Body of pancreas (tissue), 4 donors: Measurements from ENCODE around the gene MICB. TPM values are rescaled to one million over a fixed set of nuclear protein-coding genes. Genes with fewer than 3 reads are reported as not detected.

ENCODE experiments used
- ATAC-seq: fragments of 150-250 bp; one replicate; pipeline ENCODE4 v1.9.1; 2016
- DNase-seq, 4 donors: peaks; one replicate each; pipeline ENCODE4 v3.0.0-alpha.2; 2019
- H3K27ac ChIP-seq, 4 donors: fragments of 200-600 bp; sonication (generic); 1 replicate in 3 of 4; 2 replicates in 1 of 4; pipeline versions ENCODE4 v1.5.1 to v1.6.1; 2016 to 2019; ENCODE audit warnings: mild to moderate bottlenecking in 1 of 4, mixed read lengths in 1 of 4, moderate library complexity in 1 of 4
- H3K27me3 ChIP-seq, 2 donors: fragments of 200-600 bp; sonication (generic); one replicate each; pipeline ENCODE4 v1.6.0; 2016; ENCODE audit warnings: mild to moderate bottlenecking in 1 of 2
- H3K36me3 ChIP-seq, 2 donors: fragments of 200-600 bp; sonication (generic); replicated peaks in 1 of 2; 2 replicates each; pipeline ENCODE4 v1.5.1; 2016; ENCODE audit warnings: low read depth in 2 of 2; ENCODE audit not compliant: insufficient read depth in 1 of 2
- H3K4me1 ChIP-seq: fragments of 200-600 bp; sonication (generic); one replicate; pipeline ENCODE4 v1.6.0; 2016
- H3K4me3 ChIP-seq, 2 donors: fragments of 200-600 bp; sonication (generic); 1 replicate in 1 of 2; 2 replicates in 1 of 2; pipeline ENCODE4 v1.5.1; 2016 to 2019
- H3K9me3 ChIP-seq, 3 donors: fragments of 200-600 bp; sonication (generic); 1 replicate in 2 of 3; 2 replicates in 1 of 3; pipeline ENCODE4 v1.5.1; 2016
- CTCF ChIP-seq, 7 experiments: fragments of 450-650 bp in 4 of 7; fragments of 200-600 bp in 3 of 7; sonication (generic) in 3 of 7; IDR thresholded peaks; one replicate each; pipeline ENCODE4 v1.5.1; 2016 to 2019; ENCODE audit warnings: antibody characterized with exemption in 7 of 7
- POLR2A ChIP-seq, 3 donors: fragments of 450-650 bp; IDR thresholded peaks; one replicate each; pipeline ENCODE4 v1.6.1; 2016; ENCODE audit warnings: antibody characterized with exemption in 3 of 3, mild to moderate bottlenecking in 2 of 3
- WGBS, 2 donors: methylation state at CpG; one replicate each; pipeline ENCODE4 v1.1.5; 2017; 5-methylcytosine and 5-hydroxymethylcytosine counted together
- intact Hi-C: fragments of 100-400 bp; cut with DNase I; formaldehyde crosslinking; loops from one replicate; pipeline ENCODE4 v1.15.1; 2023
- total RNA-seq, 2 donors: library from RNA; depleted of rRNA; stranded (reverse); fragments of >200 nt; gene quantifications; one replicate each; pipeline ENCODE4 v1.1.0, GENCODE V29; 2016

MICB gene
- total RNA-seq, 2 donors from 2014 or later, result 0.78 TPM; not detected in 1

GRCh38 chr6:31470801-31471200 is 27.1 kb upstream of the MICB start:
- Histone ChIP-seq H3K36me3 (no peaks in the 10 kb centered on the region), H3K4me1 (no peaks in the 10 kb centered on the region), H3K27ac (no peak overlapping the region), H3K4me3 (no peak overlapping the region), H3K9me3 (no peaks in the 10 kb centered on the region), H3K27me3 (no peaks in the 10 kb centered on the region)
- intact Hi-C loops, result no loop called here
- DNase-seq, result no peak
- WGBS, 2 donors, result 60 to 69% methylated on average over 2 of the region's 2 CpGs
- TF ChIP-seq POLR2A (IDR thresholded peaks at IDR 0.05), result no peak
- TF ChIP-seq CTCF (IDR thresholded peaks at IDR 0.05), result no peak
- no peak for ATAC-seq

- DNase-seq, result no peak
- no peak for TF ChIP-seq CTCF (IDR thresholded peaks at IDR 0.05)
- no peak for TF ChIP-seq POLR2A (IDR thresholded peaks at IDR 0.05)
- no peak overlapping the region for H3K4me3 ChIP-seq
- intact Hi-C loops, result no loop called here
- no peak for ATAC-seq
- H3K36me3 ChIP-seq, result no peaks in the 10 kb centered on the region
- H3K27me3 ChIP-seq, result no peaks in the 10 kb centered on the region
- 79 to 88% methylated on average over 2 of the region's 2 CpGs for WGBS, 2 donors
- no peaks in the 10 kb centered on the region for H3K9me3 ChIP-seq
- no peaks in the 10 kb centered on the region for H3K4me1 ChIP-seq
- no peak overlapping the region for H3K27ac ChIP-seq
Observed at GRCh38 chr6:31471711-31472110, 26.2 kb upstream of the MICB start.

GRCh38 chr6:31472259-31472658 is 25.7 kb upstream of the MICB start:
- no peak for ATAC-seq
- Histone ChIP-seq H3K9me3 (no peaks in the 10 kb centered on the region), H3K27ac (no peak overlapping the region), H3K4me1 (no peaks in the 10 kb centered on the region), H3K36me3 (no peaks in the 10 kb centered on the region), H3K27me3 (no peaks in the 10 kb centered on the region), H3K4me3 (no peak overlapping the region)
- WGBS, 2 donors, result 49 to 60% methylated on average over 2 of the region's 2 CpGs
- intact Hi-C loops, result no loop called here
- no peak for DNase-seq
- no peak for TF ChIP-seq POLR2A (IDR thresholded peaks at IDR 0.05)
- TF ChIP-seq CTCF (IDR thresholded peaks at IDR 0.05), result no peak

- Histone ChIP-seq H3K9me3 (no peaks in the 10 kb centered on the region), H3K4me1 (no peaks in the 10 kb centered on the region), H3K4me3 (no peak overlapping the region), H3K27ac (no peak overlapping the region), H3K27me3 (no peaks in the 10 kb centered on the region), H3K36me3 (no peaks in the 10 kb centered on the region)
- intact Hi-C loops, result no loop called here
- no peak for ATAC-seq
- 59 to 68% methylated on average over 4 of the region's 4 CpGs for WGBS, 2 donors
- no peak for TF ChIP-seq POLR2A (IDR thresholded peaks at IDR 0.05)
- no peak for TF ChIP-seq CTCF (IDR thresholded peaks at IDR 0.05)
- DNase-seq, result no peak
Observed at GRCh38 chr6:31473244-31473643, 24.7 kb upstream of the MICB start.
